ENCODE data around the gene GINS3.

GRCh38 chr16:58443783-58444182 lies 51.5 kb downstream of the GINS3 start:
- TF ChIP-seq CTCF (optimal IDR thresholded peaks at IDR 0.05 in 1 of 3, IDR thresholded peaks at IDR 0.05 in 1 of 3, conservative IDR thresholded peaks at IDR 0.05 in 1 of 3; ENCODE audit: extremely low read depth in 1 of 3, insufficient read depth in 2 of 3, low read length in 3 of 3) (no peak), EZH2 (IDR thresholded peaks at IDR 0.05; ENCODE audit: low read length) (no peak)

Measured in keratinocyte (primary cell).